Stimulated activated CD4-positive, alpha-beta T cell treated with anti-CD3 and anti-CD28 coated beads, Interleukin-12 subunit alpha, Interleukin-12 subunit beta, amount 100 ng/mL, for 48 hours (primary cell): ENCODE measurements around the gene FHOD3.
"Not testable (repeated sequence)": the region's sequence is repeated elsewhere in the genome, so short reads cannot be mapped to it uniquely, and the experiment has no call there.

Source experiments
- DNase-seq, 3 donors: peaks; one replicate each; pipeline ENCODE4 v3.0.0-alpha.2; 2020; ENCODE audit warnings: low read depth in 2 of 3, low spot score in 1 of 3

FHOD3 gene

DNA sequence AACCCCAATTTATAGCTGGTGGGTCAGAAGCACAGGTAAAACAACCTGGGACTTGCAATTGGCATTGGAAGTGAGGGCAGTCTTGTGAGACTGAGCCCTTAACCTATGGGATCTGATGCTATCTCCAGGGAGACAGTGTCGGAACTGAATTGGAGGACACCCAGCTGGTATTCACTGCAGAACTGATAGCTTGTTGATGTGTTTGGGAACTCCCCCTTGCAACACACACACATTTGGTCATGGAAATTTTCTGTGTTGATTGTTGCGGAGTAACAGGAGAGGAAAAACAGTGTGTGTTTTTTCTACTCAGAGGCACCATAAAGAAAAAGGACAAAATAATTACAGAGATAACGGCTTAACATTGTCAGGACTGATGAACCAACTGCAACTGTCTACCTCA, 515.2 kb downstream of the FHOD3 start:
- no peak for DNase-seq

DNA sequence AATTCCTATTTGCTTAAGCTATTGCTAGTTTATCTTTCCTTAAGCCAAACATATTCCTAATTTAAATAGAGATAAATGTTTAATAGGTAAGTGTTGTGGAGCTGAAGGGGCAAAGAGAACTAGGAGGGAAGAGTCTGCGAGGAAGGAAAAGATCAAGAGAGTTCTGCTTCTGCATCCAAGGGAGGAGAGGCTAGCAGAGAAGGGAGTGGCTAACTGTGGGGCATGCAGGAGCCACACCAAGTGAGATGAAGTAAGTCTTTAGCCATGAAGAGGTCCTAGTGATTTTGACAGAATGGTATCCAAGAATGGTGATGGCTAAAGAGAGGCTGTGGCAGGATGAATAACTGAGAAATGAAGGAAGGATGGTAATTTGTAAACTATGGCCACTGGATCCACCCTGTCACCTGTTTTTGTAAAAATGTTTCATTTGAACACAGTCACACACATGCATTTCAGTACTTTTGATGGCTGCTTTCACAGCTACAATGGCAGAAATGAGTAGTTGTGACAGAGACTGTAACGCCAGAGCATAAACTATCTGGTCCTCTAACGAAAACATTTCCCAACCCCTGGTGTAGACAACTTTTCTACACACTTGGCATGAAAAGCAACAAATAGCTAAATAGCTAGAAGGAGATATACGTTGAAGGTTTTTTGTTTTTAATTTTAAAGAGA, 515.7 kb downstream of the FHOD3 start:
- DNase-seq = no peak

- no peak for DNase-seq
Observed at GRCh38 chr18:36813824-36814223, 516.3 kb downstream of the FHOD3 start.

DNA sequence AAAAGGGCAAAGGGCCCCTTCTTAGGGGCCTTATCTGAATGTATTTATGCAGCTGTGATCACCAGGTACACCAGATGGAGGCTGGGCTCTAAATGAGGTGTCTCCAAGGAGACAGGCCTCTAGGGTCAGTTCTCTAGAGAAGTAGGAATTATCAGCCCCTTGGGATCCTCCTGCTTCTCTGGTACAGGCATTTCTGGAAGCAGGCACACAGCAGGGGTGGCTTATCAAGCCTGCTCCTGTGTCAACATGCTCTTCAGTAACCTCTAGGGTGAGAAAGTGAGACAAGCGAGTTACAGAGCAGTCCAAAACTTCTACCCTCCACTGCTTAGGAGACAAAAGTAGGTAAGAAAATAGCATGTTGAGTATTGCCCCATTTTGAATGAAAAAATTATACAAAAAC, 517.5 kb downstream of the FHOD3 start:
- no peak for DNase-seq

DNA sequence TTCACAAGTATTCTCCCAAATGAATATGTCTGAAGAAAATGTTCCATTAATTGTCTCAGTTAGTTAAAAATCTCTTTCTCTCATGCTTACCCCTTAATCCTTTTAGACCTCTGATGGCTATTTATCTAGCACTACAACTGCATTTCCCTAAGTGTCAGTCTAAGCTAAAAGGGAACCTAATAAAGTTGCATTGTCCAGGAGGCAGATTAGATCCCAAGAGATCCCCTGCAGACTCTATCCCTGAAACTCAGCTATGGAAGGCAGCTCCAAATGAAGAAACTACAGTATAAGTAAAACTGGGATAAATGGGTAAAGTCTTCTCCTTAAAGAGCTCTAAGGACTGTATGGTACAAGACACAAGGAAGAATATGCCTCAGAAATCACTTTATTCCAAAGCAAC, 518.6 kb downstream of the FHOD3 start:
- DNase-seq = not testable (repeated sequence)

GRCh38 chr18:36817039-36817438, 519.5 kb downstream of the FHOD3 start:
- DNase-seq = no peak

- no peak for DNase-seq
Observed at GRCh38 chr18:36818652-36819051, 521.1 kb downstream of the FHOD3 start.

DNA sequence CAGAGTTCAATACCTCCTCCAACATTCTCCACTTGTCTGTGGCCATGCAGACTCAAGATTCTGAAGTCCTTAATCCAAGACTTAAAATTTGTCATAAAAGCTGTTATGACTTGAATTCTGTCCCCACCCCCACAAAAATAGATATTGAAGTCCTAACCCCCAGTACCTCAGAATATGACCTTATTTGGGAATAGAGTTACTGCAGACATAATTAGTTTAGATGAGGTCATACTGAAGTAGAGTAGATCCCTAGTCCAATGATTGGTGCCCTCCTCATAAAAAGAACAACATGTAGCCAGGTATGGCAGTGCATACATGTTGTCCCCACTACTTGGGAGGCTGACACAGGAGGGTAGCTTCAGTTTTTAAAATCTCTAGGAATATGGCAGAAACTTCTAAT, 522.1 kb downstream of the FHOD3 start:
- no peak for DNase-seq

GRCh38 chr18:36821681-36822080, 524.2 kb downstream of the FHOD3 start:
- no peak for DNase-seq

- DNase-seq = no peak
Observed at GRCh38 chr18:36825526-36825925, 528.0 kb downstream of the FHOD3 start.

GRCh38 chr18:36826556-36826955, 529.0 kb downstream of the FHOD3 start:
- no peak for DNase-seq

DNA sequence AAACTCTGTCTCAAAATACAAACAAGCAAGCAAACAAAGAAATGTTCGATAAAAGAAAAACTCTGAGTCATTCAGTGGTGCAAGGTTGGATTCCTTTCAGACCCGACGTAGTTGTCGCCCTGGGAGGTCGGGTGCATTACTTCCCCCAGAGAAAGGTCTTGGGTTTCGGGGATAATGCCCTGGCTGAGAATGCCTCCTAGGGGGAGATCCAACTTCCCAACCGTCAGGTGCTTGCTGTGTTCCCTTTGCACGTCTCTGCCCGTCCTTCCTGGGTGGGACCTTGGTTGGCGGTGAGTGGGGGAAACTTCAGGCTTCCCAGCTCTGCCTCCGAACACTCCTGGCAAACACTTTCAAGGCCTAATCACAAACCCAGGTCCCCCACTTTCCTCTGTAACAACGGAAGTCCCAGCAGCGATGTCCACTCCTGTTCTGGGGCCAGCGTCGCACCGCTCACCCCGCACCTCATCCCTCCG, 530.7 kb downstream of the FHOD3 start:
- no peak for DNase-seq

- peak; percentile 69 to 84 (median 78) for DNase-seq
Observed at GRCh38 chr18:36828630-36829361, 531.3 kb downstream of the FHOD3 start, which contains the start of the genes KIAA1328 and TPGS2. TSS of gene KIAA1328 (plus strand) at chr18:36829127. CDS start at chr18:36829139, 12 bp downstream. TSS of gene TPGS2 (minus strand) at chr18:36829002. CDS start at chr18:36828767, 235 bp downstream.
